HG02970 (cell line): Measurements from ENCODE around the gene LLCFC1.
"Not testable (repeated sequence)": the region's sequence is repeated elsewhere in the genome, so short reads cannot be mapped to it uniquely, and the experiment has no call there.

Experiments
- ATAC-seq: cut with Tn5 transposase; IDR thresholded peaks from one replicate; pipeline ENCODE4 v1.9.1; 2021; ENCODE audit warnings: mild to moderate bottlenecking, moderate library complexity, moderate number of reproducible peaks; ENCODE audit not compliant: unreplicated experiment, low FRiP score

LLCFC1 gene

GRCh38 chr7:142968229-142968628, 28.9 kb downstream of the LLCFC1 start:
- no peak for ATAC-seq

DNA sequence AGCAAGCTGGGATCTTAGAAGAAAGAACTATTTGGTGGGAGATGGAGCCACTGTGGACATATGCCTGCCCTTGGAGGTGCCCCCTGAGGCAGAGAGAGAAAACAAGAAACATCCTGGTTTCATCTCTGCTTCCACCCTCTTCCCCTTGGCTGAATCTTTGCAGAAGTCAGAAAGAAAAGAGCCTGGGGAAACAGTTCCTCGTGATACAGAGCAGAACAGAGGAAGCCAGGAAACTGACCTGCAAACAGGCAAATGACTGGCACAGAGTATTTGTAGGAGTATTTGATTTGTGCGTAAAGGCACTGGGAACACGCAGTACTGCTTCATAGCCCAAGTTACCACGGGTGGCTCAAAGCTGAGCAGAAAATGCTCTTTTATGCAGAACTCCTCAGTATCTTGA, 29.9 kb downstream of the LLCFC1 start:
- no peak for ATAC-seq

DNA sequence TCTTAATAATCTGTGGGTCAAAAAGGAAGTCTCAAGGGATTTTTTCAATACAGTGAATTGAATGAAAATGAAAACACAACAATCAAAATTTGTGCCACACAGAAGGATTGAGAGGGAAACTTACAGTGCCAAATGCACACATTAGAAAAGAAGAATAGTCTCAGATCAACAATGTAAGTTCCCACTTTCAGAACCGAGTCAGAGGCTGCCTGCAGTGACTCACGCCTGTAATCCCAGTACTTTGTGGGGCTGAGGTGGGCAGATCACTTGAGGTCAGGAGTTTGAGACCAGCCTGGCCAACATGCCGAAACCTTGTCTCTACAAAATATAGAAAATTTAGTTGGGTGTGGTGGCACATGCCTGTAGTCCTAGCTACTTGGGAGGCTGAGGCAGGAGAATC, 35.3 kb downstream of the LLCFC1 start:
- ATAC-seq = no peak

DNA sequence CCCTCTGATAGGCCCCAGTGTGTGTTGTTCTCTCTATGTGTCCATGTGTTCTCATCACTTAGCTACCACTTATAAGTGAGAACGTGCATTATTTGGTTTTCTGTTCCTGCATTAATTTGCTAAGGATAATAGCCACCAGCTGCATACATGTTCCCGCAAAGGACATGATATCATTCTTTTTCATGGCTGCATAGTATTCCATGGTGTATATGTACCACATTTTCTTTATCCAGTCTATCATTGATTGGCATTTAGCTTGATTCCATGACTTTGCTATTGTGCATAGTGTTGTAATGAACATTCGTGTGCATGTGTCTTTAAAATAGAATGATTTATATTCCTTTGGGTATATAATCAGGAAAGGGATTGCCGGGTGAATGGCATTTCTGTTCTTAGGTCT, 39.1 kb downstream of the LLCFC1 start:
- ATAC-seq = not testable (repeated sequence)

DNA sequence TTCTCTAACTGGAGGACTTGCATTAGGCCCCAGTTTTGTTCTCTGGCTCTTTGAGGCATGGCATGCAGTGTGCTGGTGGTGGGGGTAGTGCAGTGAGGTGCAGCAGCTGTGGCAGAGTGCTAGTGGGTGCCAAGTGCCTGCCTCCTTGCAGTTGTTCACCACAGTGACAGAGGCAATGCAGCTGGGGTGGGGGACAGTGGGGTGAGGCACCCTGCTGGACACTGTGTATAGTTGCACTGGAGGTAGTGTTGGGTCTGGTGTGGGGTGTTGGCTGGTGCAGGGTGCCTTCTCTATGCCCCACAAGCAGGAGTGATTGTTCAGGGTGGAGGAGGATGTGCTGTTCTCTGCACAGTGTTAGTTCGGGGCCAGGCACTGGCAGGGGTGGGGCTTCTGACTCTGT, 44.5 kb downstream of the LLCFC1 start:
- no peak for ATAC-seq

GRCh38 chr7:142984297-142984696, 45.0 kb downstream of the LLCFC1 start:
- no peak for ATAC-seq
